GM19099 (cell line): ENCODE measurements around the gene APOL6.

ENCODE experiments used
- POLR2A ChIP-seq: IDR thresholded peaks from 3 replicates; pipeline ENCODE4 v1.6.1; 2011; ENCODE audit warnings: low read depth; ENCODE audit not compliant: insufficient read length; ENCODE audit errors: extremely low read depth

Gene APOL6

GRCh38 chr22:35678836-35679235 is 30.6 kb downstream of the APOL6 start:
- no peak for TF ChIP-seq POLR2A

- TF ChIP-seq POLR2A: no peak
Observed at GRCh38 chr22:35681454-35682052, 33.3 kb downstream of the APOL6 start.

- no peak for TF ChIP-seq POLR2A
Observed at GRCh38 chr22:35683560-35683959, 35.3 kb downstream of the APOL6 start.

GRCh38 chr22:35684270-35684700 is 36.0 kb downstream of the APOL6 start:
- TF ChIP-seq POLR2A: no peak

- TF ChIP-seq POLR2A: no peak
Observed at GRCh38 chr22:35684732-35685131, 36.5 kb downstream of the APOL6 start.

- TF ChIP-seq POLR2A: no peak
Observed at GRCh38 chr22:35685731-35686130, 37.5 kb downstream of the APOL6 start.

- no peak for TF ChIP-seq POLR2A
Observed at GRCh38 chr22:35686298-35686697, 38.1 kb downstream of the APOL6 start.

GRCh38 chr22:35687461-35687860 is 39.2 kb downstream of the APOL6 start:
- no peak for TF ChIP-seq POLR2A

- TF ChIP-seq POLR2A: no peak
Observed at GRCh38 chr22:35688913-35689675, 40.8 kb downstream of the APOL6 start.

GRCh38 chr22:35690001-35690400 is 41.8 kb downstream of the APOL6 start:
- TF ChIP-seq POLR2A: no peak

GRCh38 chr22:35695202-35695601 is 47.0 kb downstream of the APOL6 start:
- no peak for TF ChIP-seq POLR2A

- TF ChIP-seq POLR2A: no peak
Observed at GRCh38 chr22:35697142-35697541, 48.9 kb downstream of the APOL6 start.

GRCh38 chr22:35703861-35704584 is 55.8 kb downstream of the APOL6 start:
- TF ChIP-seq POLR2A: no peak

- no peak for TF ChIP-seq POLR2A
Observed at GRCh38 chr22:35705141-35705540, 56.9 kb downstream of the APOL6 start.

- no peak for TF ChIP-seq POLR2A
Observed at GRCh38 chr22:35708453-35708852, 60.2 kb downstream of the APOL6 start.

GRCh38 chr22:35708917-35709316 is 60.7 kb downstream of the APOL6 start:
- no peak for TF ChIP-seq POLR2A

GRCh38 chr22:35711336-35711735 is 63.1 kb downstream of the APOL6 start:
- no peak for TF ChIP-seq POLR2A

GRCh38 chr22:35712672-35713071 is 64.4 kb downstream of the APOL6 start:
- TF ChIP-seq POLR2A: no peak
